SKM-1 treated with dmso at 0.1 percent for 144 hours (cell line): ENCODE data around the gene PLEKHG4.

ENCODE experiments used
- DNase-seq: peaks from one replicate; lab custom pipeline; 2025; ENCODE audit not compliant: unreplicated experiment; lab: John Stamatoyannopoulos, UW

PLEKHG4 gene

DNA sequence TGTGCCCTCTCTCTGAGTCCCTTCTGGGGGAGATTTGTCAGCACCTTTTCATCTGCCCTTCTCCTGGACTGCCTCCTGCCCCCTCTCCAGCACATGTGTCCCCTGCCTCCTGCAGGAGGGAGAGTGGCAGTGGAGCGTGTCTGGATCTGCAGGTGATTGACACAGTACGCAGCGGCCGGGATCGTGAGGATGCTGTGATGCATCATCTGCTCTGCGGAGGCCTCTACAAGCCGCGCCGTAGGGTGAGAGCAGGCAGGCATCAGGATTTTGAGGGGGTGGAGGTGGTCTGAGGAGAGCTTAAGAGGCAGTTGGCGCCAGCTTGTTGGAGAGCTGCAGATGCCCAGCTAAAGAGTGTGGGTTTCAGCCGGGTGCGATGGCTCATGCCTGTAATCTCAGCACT is 19.6 kb upstream of the PLEKHG4 start:
- no peak for DNase-seq

DNA sequence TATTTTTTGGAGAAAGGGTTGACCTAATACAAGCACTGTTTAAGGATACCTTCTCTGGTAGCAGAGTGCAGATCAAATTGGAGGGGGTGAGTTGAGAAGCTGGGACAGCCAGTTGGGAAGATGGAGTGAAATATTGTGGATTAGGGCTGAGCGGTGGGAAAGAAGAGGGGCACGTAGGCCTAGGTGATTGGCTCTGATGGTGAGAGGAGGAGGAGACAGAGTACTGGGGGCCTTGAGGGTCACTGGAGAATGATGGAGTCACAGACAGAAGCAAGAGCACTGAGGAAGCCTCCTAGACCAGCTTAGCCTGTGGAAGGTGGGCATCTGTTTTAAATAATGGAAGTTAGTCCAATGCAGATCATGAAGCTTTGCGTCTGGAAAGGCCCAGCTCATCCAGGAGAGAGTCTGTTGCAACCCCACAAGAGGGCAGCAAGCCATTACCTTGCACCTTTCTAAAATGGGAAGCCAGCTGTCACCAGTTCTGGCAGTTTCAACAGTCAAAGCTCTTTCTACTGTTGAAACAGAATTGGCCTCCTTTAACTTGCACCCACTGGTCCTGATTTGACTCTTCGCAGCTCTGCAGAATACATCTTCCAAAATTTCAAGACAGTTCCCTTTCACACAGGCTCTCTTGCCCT is 18.8 kb upstream of the PLEKHG4 start:
- peak; percentile 36 for DNase-seq

DNA sequence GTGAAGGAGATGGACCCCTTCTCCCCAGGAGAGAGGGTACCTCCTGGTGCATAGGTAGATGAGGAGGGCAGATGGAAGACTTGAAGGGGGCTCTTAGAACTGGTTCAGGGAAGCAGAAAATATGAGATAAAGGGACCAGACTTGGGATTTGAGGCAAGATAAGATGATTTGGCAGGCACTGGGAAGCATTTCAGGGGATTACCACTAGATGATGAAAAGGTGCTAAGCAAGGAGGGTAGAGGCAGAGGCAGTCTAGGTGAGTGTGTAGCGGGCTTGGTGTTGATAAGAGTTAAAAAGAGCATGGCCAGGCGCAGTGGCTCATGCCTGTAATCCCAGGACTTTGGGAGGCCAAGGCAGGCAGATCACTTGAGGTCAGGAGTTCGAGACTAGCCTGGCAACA is 16.1 kb upstream of the PLEKHG4 start:
- no peak for DNase-seq

DNA sequence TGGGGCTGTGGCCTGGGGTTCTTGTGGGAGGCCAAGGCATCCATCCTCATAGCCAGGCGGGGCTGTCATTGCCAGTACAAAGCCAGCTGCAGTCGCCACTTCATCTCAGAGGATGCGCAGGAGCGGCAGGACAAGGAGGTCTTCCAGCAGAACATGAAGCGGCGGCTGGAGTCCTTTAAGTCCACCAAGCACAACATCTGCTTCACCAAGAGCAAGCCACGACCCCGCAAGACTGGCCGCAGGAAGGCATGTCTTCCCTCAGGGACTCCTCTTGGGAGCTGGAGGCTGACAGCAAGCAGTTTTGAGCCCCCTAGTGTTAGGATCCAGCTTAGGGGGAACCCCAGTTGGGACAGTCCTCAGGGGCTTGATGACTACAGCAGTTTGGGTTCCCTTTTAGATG is 15.1 kb upstream of the PLEKHG4 start:
- DNase-seq: no peak

DNA sequence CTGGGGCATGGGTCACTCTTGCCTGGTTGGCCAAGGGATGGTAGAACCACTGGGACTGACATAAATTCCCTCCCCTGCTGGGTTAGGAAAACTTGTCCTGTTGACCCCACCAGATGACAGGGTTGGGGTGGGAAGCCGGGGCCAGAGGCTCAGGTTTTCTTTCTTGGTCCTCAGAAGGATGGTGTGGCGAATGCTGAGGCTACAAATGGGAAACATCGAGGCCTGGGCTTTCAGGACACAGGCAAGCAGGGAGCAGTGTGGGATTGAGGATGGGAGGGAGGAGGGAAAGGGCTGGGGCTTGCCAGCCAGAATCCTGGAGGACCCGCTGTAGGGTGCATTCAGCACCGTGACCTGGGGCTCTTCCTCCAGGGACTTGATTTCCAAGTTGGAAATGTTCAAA is 14.5 kb upstream of the PLEKHG4 start:
- DNase-seq: no peak

DNA sequence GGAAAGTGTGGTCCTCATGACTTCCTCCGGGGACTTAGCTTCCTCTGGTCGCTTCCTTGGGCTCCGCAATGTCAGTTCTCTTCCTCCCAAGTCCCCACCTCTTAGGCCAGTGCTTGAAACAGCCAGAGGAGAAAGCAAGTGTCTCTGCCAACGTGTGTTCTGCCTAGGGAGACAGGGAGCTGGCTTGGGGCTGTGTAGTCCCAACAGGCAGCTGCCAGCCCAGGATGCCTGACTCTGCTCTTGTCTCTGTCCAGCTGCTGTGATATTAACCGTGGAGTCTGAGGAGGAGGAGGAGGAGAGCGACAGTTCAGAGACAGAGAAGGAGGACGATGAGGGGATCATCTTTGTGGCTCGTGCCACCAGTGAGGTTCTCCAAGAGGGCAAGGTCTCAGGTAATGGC is 13.5 kb upstream of the PLEKHG4 start:
- no peak for DNase-seq

DNA sequence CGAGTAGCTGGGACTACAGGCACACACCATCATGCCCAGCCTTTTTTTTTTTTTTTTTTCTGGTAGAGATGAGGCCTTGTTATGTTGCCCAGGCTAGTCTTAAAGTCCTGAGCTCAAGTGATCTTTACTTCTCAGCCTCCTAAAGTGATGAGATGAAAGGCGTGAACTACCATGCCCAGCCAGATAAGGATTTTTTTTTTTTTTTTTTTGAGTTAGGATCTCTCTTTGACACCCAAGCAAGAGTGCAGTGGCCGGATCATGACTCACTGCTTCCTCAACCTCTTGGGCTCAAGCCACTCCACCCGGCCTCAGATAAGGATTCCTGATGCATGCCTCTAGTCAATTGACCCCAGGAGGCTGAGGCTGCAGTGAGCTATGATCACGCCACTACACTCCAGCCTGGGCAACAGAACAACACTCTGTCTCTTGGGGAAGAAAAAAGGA is 11.2 kb upstream of the PLEKHG4 start:
- DNase-seq: no peak

DNA sequence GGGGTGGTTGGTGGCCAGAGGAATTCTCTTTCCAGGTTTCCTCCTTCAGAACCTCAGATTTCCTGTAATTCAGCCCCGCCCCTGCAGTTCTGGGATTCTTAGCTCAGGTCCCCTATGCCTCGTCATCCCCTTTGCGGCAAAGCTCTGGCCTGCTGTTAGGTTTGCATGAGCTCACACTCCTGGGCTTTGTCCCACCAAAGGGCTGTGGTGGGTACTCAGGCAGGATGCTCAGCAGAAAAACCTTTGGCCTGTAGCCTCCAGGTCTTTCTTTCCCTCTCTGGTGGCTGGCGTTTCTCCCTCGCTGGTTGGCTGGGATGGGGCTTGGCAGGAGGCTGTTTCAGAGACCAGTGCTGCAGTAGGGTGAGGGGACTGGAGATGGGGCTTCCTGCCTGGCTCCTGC is 9.6 kb upstream of the PLEKHG4 start:
- no peak for DNase-seq

DNA sequence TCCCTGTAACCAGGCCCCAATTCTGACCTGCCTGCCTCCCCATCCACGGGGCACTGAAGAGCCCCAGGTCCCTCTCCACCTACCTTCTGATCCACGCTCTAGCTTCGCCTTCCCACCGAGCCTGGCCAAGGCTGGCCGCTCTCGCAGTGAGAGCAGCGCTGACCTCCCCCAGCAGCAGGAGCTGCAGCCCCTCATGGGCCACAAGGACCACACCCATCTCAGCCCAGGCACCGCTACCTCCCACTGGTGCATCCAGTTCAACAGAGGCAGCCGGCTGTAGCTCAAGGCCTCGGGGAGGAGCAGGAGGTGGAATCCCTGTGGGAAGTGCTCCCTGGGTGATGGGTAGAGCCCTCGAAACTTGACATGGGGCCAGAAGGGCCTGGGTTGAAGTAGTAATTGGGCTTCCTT is 8.4 kb upstream of the PLEKHG4 start:
- no peak for DNase-seq

DNA sequence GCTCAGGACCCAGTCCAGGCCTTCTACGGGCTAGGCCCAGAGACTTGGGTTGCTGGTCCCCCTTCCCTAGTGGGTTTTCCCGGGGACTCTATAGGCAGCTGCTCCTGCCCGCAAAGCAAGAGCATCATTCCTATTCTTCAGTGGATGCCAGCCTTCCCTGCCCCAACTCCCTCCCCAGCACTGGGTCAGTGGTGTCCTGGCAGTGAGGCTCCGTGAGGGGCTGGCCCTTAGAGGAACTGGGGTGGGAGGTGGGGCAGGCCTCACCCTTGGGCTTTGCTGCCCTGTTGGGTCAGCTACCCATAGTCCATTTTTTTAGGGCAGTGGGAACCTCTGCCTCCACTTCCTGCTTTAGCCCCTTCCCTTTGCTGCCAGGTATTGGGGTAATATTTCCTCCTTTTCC is 7.9 kb upstream of the PLEKHG4 start:
- DNase-seq: no peak

DNA sequence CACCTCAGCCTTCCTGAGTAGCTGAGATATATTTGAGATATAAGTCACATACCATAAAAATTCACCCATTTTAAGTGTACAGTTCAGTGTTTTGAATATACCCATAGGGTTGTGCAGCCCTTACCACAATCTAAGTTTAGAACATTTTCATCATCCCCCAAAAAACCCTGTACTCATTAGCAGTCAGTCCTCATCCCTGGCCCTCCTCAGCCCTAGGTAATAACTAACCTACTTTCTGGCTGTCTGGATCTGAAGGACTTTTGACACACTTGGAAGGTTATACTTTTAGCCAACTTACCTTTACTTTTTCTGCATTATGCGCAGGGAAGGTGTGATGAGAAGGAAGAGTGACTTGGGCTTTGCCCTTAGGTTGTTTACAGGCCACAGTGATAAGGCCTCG is 4.0 kb upstream of the PLEKHG4 start:
- DNase-seq: no peak

DNA sequence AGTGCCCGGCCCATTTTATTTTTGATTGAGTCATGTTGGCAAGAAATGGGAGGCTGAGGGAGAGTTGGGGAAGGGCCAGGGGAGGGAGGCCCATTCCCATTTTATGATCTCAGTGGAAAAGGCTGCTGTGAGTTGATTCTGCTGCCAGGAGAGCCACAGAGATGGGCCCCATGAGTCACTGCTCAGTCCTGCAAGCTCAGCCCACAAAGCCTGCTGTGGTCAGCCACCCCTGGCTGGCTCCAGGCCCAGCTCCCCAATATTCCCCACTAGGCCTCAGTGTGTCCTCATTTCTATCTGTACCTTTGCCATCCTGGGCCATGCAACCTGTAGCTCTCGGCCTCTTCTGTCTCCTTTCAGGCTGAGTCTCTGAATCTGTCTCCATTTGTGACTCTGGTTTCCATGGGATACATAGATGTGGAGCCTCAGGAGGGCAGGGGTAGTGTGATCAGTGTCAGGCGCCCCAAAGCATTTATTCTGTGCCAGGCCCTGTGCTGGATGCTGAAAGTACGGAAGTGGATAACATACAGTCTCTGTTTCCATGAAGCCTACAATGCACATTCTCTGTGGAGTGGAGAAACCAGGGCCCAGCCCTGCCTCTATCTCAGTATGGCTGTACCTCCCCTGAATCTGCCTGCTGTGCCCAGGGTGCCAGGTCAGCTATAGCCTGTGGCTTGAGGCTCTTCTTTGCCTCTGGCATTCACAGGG is 1.9 kb upstream of the PLEKHG4 start:
- DNase-seq: no peak

DNA sequence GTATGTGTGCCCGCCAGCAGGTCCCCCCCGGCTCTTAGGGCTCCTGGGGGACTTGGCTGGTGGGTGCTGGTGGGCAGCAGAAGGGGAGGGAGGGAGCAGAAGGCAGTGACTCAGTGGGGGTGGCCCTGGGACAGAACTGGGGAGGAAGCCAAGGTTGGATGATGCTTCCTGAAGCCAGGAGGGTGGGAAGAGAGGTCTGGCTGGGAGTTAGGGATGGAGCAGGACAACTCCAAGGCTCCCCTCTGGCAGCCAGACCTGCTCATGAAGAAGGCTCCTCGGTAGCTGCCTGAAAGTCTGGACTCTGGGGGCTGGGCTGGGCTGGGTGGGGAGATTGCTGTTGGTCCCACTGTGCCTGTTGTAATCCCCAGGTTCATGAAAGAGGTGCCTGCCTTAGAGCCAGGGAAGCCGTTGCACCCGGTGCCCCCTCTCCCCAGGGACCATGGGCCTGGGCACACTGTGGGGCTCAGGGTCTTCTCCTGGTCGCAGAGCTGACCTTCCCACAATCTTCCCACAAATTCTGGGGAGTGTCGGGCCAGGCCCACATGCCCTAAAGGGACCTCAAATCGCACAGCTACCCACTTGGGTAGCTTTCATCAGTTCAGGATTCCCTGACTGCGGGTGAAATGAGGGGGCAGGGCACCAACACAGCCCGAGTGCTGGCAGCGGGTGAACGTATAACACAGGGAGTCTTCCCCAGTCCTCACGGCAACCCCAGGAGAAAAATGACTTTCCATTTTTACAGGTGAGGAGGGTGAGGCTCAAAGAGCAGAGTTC is 1.1 kb upstream of the PLEKHG4 start:
- no peak for DNase-seq

DNA sequence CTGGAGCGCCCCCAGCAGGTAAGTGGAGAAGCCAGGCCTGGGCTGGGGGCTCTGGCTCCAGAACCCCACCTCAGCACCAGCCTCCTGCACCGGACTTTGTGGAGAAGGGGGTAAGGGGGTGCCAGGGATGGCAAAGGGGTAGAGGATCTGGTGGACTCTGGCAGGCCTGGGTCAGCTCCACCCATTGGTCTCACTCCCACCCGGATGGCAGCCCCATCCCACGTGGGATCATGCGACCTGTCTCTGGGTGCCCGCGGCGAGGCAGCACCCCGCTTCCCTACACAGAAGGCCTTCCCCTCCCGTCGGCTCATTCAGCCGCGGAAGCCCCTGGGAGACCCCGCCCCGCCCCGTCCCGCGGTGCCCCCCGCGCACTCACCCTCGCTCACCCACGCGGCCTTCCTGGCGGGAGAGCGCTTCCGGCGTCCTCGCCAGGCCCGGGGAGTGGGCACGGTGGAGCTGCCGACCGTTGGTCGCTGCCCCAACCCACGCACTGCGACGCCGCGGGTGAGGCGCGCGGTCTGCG is 498 bp upstream of the PLEKHG4 start:
- DNase-seq: peak; percentile 45

DNA sequence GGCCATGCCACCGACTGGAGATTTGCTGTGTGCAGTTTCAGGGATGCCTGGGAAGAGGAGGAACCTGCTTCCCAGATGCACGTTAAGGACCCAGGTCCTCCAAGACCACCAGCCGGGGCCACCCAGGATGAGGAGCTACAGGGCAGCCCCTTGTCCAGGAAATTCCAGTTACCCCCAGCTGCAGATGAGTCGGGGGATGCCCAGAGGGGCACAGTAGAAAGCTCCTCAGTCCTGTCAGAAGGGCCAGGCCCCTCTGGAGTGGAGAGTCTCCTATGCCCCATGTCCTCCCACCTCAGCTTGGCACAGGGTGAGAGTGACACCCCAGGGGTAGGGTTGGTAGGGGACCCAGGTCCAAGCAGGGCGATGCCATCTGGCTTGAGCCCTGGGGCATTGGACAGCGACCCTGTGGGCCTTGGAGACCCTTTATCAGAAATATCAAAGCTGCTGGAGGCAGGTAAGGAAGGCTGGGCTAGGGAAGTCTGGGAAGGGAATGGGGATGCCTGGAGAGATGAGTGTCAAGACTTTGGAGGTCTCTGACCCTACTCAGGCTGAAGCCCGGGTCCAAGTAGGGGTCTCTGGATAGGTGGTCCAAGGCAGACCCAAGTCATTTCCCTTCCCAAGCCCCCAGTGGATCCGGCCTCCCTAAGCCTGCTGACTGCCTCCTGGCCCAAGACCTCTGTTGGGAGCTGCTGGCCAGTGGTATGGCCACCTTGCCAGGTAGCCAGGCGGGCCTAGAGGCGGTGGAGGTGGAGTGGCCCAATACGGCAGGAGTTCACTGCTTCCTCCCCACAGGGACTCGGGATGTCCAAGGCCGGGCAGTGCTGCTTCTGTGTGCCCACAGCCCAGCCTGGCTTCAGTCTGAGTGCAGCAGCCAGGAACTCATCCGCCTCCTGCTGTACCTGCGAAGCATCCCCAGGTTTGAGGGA is 1.0 kb downstream of the PLEKHG4 start:
- DNase-seq: no peak

DNA sequence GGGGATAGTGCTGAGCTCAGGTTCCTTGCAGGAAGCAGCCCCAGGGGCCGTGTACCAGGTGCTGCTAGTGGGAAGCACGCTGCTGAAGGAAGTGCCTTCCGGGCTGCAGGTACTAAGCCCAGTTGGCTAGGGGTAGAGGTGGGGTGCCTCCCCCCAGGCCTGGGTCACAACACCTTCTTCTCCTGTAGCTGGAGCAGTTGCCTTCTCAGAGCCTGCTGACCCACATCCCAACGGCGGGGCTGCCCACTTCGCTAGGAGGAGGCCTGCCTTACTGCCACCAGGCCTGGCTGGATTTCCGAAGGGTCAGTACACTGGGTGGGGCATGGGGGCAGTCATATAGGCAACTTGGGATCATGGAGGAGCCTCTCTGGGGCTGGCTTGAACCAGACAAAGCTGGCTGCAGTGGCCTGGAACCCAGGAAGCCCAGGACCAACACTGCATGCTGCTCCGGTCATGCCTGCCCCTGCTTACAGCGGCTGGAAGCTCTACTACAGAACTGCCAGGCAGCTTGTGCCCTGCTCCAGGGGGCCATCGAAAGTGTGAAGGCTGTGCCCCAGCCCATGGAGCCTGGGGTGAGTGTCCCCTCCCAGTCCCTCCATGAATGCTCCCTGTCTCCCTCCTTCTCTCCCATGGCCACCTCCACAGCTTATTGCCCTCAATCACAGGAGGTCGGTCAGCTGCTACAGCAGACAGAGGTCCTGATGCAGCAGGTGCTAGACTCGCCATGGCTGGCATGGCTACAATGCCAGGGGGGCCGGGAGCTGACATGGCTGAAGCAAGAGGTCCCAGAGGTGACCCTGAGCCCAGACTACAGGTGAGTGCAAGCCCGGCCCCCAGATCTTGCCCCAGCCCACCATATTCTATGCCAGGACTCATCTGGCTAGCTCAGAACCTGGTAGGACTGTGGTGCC is 2.5 kb downstream of the PLEKHG4 start:
- DNase-seq: no peak

DNA sequence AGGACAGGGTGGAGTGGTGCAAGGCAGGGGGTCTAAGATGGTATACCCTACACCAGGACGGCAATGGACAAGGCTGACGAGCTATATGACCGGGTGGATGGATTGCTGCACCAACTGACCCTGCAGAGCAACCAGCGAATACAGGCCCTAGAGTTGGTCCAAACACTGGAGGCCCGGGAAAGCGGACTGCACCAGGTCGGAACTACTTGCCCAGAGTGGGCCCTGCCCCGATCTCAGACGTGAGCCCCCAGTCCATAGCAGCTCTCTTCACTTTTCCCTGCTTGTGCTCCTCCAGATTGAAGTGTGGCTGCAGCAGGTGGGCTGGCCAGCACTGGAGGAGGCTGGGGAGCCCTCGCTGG is 3.1 kb downstream of the PLEKHG4 start:
- no peak for DNase-seq

DNA sequence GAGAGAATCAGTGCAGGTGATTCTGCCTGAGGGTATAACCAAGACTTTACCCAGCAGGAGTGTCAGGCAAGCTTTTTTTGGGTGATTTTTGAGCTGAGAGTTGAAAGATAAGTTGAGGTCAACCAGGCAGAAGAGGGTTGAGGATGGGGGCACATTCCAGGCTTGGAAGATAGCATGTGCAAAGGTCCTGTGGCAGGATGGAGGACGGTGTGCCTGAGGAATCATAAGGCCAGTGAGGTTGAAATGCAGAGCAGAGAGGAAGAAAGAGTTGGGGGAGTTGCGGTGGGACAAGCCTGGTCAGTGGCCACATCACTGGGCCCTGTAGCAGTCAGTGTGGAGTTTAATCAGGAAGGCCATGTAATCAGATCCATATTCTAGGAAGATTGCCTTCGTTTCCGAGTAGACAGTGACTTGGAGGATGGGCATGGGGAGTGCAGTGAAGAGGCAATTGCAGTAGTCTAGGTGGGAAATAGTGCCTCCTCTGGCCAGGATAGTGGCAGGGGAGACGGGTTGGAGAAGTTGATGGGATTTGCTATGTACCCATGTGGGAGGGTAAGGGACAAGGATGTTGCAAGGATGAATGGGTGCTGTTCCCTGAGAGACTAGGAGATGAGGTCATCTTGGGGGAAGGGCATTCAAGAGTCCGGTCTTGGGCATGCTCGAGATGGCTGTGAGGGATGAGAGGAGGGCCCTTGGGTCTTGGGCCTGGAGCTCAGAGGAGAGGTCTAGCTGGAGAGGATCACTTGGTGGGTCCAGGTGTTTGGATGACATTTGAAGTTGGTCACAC is 3.9 kb downstream of the PLEKHG4 start:
- DNase-seq: no peak
